ENCODE measurements around the gene ZNF362.

The ZNF362 gene

DNA sequence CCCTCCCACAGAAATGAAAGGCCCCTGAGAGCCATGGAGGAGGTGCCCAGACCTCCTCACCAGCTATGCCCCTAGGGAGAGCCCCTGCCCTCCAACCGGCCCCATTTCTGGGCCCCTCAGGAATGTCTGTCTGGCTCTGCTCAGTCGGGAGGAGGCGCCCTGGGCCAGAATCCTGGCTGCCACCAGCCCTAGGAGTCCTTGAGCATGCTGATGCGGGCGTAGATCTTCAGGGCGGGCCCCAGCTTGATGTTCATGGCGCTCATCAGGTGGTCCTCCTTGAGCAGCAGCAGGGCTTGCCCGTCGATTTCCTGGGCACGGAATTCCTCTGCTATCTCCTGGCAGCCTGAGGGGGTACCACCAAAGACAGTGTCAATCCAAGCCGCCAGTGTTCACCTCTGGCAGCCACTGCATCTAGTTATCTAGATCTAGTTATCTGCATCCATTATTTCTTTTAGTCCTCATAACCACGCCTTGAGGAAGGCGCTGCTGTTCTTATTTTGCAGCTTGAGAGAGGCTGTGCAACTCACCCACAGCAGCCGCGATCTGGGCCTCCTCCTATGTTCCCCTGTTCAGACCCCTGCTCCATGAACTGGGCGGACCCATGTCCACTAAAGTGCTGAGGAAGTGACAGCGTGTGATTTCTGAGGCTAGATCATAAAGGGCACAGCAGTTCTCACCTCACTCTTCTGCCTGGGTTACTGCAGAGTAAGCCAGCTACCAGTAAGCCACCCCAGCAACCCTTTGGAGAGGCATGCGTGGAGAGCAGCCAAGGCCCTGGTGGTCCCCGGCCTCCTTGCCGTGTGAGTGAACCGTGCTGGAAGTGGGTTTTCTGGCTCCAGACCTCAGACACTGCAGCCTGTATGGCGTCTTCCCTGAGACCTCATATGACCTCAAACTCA lies 68.6 kb downstream of the ZNF362 start:
- DNase-seq (ENCODE audit: low read depth, low spot score), result no peak

DNA sequence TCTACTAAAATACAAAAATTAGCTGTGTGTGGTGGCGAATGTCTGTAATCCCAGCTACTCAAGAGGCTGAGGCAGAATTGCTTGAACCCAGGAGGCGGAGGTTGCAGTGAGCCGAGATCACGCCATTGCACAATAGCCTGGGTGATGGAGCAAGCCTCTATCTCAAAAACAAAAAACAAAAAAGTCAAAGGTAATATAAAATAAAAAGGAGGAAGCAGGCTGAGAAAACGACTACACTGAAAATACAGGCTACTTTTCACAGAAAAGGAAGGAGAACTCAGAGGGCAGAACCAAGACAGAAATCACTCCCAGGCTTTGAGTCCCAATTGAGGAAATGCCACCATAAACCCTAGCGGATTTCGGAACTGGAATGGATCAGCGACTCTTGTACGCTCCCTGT lies 70.5 kb downstream of the ZNF362 start:
- DNase-seq (ENCODE audit: low read depth, low spot score), result no peak

DNA sequence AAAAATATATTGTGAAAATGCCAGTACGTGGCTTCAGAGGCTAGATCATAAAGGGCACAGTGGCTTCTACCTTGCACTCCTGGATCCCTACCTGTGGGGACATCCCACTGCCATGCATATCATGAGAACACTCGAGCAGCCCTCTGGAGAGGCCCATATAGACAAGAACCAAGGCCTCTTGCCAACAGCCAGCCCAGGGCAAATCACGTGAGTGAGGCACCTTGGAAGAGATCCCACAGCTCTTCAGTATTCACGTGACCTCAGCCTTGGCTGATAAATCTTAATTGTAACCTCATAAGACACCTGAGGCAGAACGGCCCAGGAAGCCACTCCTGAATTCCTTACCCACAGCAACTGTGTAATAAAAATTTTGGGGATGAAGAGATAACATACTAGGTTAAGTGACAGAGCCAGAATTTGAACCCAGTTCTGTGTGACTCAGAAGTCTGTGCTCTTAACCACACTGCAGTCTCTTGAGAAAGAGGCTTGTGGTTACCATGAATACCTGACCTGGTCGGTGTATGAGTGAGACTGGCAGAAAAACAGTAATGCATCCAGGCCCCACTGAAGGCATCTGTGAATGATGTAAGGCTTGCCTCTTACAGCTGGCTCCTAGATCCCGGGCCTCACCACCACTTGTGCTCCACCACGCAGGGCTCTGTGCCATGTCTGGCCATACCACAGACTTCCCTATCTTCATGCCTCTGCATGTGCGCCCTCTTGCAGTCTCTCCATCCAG lies 71.5 kb downstream of the ZNF362 start:
- DNase-seq (ENCODE audit: low read depth, low spot score), result no peak

DNA sequence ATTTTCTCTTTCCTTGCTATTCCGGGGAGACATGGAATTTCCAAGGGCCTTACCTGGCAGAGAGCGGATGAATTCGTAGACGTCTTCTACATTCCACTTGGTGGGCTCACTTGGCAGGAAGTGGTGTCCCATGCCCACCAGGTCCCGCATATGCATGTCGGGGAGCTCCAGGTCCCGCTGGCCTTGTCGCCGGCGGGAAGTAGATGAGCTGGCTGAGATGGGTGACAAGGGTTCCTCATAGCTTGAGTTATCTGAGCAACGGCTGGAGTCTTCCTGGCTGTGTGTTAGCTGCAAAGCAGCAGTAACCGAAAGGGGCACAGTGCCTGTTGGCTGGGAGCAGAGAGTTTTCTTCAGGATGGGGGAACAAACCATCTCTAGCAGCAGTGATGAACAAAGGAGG lies 72.5 kb downstream of the ZNF362 start:
- no peak for DNase-seq (ENCODE audit: low read depth, low spot score)

DNA sequence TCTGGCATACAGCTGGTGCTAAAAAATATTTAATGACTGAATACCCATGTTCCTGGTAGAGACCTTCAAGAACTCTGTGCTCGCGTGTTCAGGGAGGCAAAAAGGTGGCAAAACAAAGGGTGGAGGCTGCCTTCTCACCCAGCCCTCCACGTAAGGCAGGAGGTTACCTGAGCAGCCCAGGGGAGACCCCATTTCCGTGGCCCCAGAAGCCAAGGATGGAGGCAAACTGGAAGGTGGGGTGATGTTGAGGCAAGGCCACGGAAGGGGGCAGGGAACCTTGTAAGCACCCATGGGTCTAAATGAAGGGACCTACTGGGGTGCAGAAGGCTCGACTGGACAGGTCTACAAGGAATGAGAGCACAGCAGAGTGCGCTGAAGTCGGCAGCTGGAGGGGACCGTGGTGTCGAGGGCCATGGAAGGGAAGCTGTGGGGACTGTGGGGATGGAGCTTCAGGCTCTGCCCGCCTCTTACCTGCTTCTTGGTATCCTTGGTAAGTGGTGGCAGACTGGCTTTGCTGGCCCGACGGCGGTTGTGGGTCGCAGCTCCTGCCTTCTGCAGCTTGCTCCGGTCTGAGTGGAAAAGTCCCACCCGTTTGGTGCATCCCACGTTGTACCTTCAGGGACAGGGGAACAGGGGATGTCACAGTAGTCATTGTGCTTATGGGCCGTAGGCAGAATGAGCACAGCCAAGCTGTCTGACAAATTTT lies 73.5 kb downstream of the ZNF362 start:
- DNase-seq (ENCODE audit: low read depth, low spot score), result no peak

DNA sequence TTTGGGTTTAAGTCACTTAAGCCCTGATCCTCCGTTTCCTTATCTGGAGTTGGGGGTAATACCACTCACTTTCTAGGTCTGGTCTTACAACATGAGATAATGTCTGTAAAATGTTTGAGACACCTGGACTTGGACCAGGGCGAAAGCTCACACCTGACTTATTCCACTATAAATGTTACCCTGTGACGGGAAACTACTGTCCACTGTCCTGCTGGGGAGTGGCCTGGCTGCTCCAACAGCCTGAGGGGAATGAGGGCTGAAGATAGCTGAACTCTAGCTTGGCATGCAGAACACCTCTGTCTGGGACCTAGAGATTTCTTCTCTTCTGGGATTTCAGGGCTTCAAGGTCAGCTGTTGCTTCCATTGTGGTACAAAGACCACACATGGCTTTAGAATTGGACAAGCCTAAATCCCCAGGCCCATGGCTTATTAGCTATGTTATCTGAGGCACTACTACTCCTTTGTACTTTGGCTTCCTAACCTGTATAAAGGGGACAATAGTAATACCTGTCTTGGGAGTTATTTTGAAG lies 74.1 kb downstream of the ZNF362 start:
- no peak for DNase-seq (ENCODE audit: low read depth, low spot score)

DNA sequence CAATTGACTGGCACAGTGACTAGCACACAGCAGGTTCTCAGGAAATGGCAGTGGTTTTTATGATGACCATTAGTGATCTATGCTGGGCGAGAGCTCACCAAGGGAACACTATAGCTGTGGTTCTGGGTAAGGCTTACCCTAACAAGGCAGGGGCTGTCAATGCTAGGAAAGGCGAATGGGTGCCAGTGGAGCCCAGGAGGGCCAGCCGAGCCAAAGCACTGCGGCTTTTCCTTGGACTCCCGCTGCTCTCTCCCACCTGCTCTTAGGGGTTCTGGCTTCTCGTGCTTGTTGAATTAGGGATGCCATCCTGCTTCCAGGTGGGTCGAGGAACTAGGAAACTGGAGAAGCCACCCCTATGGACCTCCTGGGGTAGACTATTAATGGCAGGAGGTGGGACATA lies 74.6 kb downstream of the ZNF362 start:
- no peak for DNase-seq (ENCODE audit: low read depth, low spot score)

DNA sequence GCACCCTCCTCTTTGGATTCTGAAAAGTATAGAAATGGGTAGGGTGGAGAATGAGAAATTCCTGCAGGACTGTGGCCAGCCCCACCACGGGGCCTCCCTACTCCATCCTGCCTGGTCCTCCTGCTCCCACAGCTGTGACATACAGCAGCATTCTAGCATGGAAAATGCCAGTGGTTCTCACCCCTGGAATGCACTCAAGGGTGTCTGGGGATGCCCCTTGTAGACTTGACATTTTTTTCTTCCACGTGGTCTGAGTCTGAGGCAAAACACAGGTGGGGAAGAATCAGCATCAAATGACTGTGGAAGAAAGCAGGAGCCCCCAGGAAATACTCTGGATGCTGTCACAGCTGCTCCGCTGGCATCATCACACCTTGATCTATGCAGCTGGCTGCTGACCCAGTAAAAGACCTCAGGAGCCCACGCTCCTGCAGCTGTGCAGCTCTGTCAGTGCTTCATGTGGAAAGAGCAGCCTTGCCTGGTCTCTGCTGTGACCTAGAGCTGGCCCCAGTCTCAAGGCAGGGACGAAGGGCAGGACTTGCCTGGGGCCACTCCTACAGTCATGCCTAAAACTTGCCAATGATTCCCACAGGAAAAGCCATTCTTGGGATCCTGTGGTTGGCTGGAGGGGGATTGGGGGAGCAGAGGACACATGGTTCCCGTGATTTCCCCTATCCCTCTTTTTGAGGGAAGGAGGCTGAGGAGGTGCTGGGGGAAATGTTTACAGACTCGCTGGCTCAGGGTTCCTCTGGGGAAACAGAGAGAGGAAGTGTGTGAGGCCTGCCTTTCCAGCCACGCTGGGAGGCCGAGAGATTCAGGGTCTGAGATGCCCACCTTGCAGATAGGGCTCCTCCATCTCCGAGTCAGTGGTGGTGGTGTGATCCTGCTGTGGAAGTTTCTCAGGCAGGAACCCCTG lies 75.4 kb downstream of the ZNF362 start:
- no peak for DNase-seq (ENCODE audit: low read depth, low spot score)

DNA sequence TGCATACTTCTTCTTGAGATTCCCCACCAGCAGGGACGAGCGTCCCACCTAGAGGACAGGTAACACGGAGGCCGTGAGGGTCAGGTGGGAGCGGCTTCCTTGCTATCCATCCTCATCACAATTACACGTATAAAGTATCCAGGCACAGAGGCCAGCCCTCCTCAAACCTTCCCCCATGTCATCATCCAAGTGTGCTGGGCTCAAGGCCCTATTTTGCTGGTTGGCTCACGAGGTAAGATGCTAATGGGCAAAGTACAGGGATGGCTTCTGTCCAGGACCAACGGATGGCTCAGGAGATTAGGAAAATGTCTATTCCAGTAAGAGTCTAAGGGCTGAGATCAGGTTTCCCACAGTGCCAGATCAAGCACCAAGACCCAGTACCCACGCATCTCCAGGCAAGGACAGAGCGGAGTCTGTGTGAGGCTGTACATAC lies 76.1 kb downstream of the ZNF362 start:
- DNase-seq (ENCODE audit: low read depth, low spot score), result no peak

DNA sequence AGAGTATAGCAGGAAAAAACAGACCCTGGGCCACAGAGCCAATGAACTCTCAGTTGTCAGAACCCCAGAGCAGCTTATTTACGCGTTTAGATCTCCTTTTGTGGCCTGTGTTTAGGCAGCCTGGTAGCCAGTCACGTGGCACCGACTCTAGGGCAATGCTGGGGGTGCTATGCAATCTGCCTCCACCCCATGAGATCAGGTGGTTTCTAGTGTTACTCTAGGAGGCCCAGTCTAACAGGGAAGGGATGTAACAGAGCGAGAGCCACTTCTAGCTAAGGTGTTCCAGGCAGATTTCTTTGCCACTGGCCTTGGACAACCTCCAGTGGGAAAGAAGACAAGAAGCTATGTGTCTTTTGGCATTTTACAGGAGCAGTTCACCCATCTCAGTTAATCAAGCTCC lies 76.6 kb downstream of the ZNF362 start:
- no peak for DNase-seq (ENCODE audit: low read depth, low spot score)

DNA sequence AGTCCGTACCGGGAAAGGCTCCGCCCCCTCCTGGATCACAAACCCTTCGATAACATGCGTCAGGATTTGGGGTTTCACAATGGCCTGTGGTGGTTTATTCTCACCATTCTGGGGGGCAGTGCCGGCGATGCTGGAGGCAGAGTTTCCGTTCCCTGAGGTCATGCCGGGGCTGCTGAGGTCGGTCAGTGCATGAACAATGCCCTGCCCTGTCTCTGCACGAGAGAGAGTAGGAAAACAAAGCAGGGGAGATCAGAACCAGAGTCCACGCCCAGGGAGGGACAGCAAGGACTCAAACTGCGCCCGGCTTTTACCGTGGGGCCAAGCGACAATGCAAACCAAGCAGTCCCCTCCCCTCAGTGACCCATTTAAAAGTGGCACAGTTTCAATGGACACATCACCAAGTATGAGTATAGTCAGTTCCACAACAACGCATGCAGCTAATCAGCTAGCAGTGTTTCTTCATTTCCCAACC lies 77.8 kb downstream of the ZNF362 start:
- no peak for DNase-seq (ENCODE audit: low read depth, low spot score)

DNA sequence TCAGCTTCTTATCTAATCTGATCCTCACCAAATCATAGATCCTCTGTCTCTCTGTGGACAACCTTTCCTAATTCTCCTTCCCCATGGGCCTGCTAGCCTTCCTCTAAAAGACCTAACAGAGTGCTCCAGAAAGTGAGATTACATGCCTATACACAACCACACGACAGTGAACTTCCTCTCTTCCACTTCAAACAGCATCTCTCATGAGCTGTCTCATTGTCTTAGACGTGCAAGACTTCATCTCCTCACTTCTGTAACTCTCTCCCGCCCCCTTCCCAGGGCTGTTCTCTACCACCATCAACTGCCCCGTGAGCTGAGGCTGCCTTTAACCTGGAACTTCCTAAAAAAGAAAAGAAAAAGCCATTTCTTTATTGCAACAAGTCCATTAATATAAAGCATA lies 78.7 kb downstream of the ZNF362 start:
- DNase-seq (ENCODE audit: low read depth, low spot score), result no peak

DNA sequence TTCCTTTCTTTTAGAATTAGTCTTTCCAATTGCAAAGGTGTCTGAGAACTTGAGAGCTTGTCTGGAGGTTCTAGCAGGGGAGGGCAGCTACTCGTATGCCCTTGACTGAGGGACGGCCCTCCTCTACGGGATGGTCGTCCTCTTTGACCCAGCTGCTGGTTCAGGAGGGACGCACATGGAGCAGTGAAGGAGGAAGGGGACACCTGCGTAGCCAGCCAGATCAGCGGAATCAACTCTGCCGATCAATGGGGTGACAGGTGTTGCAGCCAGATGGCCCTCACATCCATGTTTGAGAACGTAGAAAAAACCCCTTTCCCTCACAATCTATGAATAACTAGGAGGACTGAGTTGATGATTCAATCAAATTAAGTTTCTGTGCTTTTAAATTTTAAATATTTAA lies 80.3 kb downstream of the ZNF362 start:
- no peak for DNase-seq (ENCODE audit: low read depth, low spot score)

DNA sequence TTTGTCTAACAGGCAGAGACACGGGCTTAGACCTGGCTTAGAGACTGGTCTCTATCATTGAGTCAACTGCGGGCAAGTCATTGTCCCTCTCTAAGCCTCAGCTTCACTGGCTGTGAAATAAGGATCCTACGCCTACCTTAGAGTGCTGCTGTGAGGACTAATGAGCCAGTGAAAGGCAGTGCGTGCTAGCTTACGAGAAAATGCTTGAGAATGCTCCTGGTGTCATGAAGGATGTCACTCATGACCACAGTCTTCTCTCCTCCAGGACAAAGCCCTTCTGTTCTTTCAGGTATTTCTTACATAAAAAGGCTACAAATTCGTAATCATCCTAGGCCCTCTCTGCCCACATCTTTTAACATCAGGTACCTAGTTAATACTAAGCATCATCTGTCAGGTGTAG lies 81.1 kb downstream of the ZNF362 start:
- DNase-seq (ENCODE audit: low read depth, low spot score), result no peak

DNA sequence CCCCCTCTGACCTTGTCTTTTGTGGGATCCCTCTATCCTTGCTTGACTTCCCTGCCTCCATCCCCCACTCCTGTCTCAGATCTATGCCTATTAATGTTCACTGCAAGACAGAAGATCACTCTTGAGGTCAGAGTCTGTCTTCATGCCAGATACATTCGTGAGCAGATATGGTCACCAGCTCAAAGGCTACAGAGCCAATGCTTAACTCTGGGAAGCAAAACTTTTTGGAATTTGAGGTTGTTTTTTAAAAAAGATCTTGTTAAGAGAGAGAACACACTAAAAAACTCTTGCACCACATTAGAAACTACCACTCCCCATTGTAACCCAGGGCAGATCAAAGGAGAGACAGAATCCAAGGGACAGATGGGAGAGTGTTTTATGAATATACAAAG lies 81.8 kb downstream of the ZNF362 start:
- no peak for DNase-seq (ENCODE audit: low read depth, low spot score)

DNA sequence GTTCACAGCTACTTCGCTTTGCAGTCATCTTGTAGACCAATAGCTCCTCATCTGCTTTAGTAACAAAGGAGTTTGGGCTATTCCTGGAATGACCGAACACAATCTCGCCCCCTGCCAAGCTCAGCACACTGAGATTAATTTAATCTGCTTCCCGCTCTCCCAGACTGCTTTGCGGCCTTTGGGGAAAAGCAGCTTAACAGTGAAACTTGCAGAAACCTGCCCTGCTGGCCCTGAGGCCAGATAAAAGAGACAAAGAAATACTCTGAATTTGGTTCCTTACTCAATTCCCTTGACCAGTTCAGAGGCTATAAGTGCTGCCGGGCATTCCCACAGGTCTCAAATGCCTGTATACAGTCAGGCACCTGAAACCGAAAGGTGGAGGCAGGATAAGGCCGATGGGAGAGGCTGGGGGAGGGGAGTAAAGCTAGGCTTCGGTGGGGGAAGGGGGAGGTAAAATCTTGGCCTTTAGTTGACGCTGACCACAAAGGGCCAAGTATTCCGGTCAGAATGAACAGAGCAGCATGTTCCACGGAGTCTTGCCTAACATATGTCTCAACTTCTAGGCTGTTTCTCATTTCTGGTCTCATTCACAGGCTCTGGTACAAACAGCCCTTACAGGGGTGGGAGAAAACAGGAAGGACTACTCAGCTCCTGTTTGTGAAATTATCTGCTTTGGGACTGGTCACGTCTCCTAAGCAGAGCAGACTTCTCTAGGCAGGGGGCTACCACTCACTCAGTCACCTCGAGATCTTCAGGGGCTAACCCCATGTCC lies 82.3 kb downstream of the ZNF362 start:
- no peak for DNase-seq (ENCODE audit: low read depth, low spot score)

DNA sequence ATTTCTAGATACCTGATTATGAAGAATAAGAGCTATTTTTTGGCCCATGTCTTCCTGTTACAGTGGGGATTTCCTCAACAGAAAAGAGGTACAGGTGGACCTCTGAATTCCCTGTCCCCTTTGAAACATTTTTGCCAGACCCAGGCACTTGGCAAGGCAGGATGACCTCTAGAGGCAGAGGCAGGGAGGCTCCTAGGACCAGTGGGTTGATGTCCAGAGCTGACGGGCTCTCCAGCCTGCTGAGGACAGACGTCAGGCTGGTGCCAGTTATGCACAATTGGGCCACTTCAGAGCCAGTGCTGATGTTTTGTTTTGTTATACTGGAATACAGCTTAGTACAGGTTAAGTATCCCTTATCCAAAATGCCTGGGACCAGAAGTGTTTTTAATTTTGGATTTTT lies 83.1 kb downstream of the ZNF362 start:
- no peak for DNase-seq (ENCODE audit: low read depth, low spot score)

DNA sequence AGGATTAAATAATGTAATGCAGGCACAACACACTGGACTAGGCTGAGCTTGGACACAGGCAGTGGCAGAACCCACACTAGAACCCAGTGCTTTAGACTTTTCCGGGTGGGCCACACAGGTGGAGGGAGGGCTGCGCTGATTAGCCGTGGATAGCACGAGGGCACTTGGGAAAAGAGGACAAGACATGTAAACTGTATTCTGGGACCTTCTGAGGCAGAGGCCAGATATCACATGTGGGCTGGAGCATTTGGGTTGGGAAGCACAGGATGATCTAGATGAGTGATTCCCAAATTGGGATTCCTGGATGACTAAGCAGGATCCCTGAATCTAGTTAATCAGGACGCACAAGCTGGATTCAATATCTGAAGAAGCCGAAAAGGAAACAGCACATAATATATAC lies 84.9 kb downstream of the ZNF362 start:
- no peak for DNase-seq (ENCODE audit: low read depth, low spot score)

DNA sequence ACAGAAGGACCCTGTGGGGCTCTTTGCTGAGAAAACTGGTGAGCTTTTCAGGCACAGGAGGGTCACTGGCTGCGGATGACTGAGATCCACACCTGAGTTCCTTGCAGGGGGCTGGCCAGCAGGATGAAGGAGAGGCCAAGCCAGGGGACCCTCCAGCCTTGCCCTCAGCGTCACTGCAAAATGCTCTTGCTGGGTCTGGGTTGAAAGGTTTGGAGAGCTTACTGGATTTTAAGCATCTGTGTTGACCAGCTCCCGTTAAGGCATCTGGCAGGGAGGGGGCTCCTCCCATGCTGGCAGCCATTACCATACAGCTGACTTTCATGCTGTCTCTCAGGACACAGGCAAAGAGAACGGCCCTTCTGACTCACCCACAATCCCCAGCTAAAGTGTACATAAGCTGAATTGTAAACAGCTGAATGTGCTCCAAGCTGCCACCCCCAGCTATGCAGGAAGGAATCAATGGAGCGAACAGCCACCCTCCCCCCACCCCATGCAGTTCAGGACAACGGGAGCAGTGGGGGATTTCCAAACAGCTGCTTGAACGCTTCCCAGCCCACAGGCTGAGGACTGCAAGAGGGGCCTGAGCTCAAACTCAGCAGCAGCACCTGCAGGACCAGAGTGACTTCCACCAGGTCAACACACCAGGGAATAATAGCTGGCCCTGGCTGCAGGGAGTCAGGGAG lies 85.9 kb downstream of the ZNF362 start:
- DNase-seq (ENCODE audit: low read depth, low spot score), result peak; percentile 48

DNA sequence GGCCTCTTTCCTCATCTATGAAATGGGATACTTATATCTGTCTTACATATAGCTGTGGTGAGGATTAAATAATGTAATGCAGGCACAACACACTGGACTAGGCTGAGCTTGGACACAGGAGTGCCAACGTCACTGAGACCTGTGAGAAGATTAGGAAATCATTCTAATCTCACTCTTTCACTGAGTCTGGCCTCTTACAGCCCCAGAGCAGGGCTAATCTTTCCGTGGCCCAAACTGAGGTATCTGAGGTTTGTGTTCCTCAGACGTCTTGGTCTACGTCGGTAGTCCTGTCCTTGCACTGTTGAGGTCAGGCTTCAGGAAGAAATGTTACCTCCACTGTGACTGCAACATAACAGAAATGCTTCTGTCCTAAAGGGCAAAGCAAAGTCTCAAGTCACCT lies 87.2 kb downstream of the ZNF362 start:
- DNase-seq (ENCODE audit: low read depth, low spot score), result no peak
